Measurements from ENCODE around the gene EXT2. TPM values are rescaled to one million over a fixed set of nuclear protein-coding genes. Genes with fewer than 3 reads are reported as not detected.

EXT2 gene
- total RNA-seq, 1 experiment from 2014 or later, result 76.7 TPM

DNA sequence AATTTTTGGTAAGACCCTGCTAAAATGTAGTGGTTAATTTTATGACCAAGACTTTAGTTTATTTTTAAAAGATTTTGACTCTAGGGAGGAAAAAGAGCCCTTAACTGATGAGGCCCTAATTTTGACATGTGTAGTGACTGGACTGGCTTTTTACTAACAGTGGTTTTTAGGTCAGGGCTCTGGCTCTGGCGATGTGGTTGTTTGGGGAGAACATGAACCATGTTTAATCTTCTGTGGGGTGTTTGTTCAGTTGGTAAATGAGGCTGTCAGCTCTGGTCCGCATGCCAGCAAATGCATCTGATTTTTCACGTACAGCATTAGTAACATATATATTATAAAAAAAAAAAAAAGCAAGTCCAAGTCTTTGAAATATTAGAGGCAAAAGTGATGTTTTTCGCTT is 104.3 kb downstream of the EXT2 start:
- DNase-seq (ENCODE audit: low read depth), result no peak

DNA sequence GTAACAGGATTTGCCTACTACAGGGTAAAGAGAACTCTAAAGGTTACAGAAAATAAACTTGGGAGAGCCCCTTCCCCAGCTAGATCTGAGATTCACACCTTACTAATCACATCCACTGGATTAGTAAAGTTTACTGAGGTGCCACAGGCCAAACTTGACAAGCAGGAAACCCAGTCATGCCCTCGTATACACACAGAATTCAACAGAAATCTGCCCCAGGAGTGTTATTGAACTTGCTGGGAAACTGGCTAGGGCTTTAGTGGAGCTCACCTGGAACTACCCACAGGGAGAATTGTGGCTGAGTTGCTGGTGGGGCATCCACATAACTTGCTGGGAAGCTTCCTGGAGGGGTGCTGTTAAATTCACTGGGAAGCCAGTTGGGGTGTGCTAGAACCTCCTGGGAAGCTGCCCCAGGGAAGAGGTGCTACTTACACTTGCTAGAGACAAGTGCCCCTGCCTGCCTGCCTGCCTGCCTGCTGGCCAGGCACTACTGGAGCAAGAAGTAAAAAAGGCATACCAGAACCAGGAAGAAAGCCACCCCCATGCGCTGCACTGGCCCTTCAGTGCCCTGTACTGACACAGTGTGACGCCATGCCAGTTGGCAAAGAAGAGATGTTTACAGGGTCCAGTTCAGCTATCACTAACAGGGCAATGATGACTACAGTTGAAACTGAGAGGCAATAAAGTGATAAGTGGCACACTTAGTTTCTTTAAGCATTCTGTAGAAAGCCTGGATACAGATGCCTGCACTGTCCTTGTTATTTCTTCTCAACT is 108.0 kb downstream of the EXT2 start:
- DNase-seq (ENCODE audit: low read depth), result no peak

DNA sequence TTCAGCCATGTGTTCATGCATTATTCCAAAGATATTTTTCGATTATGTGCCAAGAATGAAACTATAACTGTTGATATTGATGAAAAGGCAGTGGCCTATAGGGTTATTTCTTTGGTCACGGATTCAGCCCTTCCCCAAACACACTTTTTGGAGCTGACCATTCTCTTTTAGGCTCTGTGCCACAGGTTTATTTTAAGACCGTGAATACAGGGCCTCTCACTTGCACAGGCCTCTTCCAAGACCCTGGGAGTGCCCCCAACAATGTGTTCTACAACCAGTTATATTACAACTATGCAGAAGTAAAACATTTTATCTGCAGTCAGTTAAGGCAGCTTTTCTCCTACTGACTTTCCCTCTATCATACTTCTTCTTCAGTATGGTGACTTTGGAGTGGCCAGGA is 109.9 kb downstream of the EXT2 start:
- DNase-seq (ENCODE audit: low read depth), result no peak

DNA sequence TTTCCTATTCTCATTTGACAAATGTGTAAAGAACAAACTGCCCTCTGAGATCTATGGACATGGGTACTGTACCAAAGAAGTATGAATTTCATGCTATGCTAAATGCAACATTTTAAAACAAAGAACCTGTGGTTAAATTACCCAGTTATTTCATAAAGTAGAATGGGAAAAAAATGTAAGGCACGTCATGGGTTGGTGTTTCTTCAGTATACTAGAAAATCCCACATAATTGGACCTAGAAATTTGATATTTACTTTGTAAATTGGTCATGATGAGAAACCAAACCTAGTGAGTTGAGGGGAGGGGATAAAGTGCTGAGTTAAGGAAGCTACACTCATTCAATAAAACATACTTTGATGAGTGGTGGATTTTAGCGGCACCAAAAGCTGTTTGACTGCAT is 110.4 kb downstream of the EXT2 start:
- no peak for DNase-seq (ENCODE audit: low read depth)

DNA sequence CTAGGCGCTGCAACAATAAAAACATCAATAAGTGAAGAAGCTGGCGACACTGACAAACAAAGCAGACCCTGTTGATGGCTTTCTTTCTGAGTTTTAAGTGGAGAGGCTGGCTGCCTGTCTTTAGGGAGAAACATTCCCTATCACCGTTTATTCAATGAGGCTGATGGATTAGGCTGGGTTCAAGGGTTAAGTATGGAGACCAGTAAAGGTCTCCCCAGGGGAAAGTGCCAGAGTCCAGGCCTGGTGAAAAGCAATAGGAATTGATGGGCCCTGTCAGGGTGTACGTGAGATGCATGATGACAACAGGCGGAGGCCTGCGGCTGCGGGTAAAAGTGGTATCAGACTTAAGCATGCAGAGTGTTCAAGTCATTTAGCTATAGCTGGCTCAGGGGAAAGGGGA is 111.8 kb downstream of the EXT2 start:
- no peak for DNase-seq (ENCODE audit: low read depth)

DNA sequence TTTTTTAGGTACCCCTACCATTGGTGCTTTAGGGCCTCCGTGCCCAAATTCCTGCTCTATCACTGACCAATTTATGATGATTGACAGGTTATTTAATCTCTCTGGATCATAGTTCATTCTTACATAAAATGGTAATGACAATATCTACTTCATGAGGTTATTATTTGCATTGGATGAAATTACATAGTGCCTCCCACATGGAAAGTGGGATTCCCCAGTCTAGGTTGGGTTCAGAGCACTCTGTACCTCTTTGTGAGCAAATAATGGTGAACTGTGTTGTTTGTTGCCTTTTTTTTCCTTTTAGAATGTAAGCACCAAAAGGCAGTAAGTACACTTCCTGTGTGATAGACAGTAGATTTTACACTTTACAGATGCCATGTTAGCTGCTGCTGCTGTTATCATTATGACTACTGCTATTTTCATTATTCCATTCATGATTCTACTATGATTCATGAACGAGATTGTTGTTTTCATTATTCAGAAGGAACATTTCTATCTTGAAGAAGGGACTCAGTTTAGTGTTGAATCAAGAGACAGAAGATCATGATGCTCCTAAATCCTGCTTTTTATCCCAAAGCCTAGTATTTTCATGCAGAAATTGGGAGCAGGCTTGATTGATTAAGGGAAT is 113.6 kb downstream of the EXT2 start:
- DNase-seq (ENCODE audit: low read depth), result no peak

DNA sequence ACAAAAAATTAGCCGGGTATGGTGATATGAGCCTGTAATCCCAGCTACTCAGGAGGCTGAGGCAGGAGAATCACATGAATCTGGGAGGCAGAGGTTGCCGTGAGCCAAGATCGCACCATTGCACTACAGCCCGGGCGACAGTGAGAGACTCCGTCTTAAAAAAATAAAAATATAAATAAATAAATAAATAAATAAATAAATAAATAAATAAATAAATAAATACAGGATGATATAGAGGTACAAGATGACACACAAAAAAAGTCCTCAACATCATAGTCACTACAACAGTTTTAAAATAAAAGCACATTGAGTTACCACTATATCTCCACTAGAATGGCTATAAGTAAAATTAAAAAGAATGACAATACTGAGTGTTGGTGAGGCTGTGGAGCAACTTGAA is 116.7 kb downstream of the EXT2 start:
- DNase-seq (ENCODE audit: low read depth), result no peak

DNA sequence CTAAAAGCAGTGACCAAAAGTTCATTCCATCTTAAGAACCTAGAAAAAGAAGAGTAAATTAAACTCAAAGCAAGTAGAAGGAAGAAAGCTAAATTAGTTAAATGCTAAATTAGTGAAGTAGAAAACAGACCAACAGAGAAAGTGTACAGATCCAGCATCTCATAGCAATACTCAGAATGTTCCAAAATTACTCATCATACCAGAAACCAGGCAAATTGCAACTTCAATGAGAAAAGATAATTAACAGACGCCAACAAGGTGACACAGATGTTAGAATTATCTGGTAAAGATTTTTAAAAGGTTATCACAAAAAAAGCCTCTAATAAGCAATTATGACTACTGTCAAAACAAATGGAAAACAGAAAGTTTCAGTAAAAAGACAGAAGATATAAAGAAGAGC is 117.7 kb downstream of the EXT2 start:
- no peak for DNase-seq (ENCODE audit: low read depth)

DNA sequence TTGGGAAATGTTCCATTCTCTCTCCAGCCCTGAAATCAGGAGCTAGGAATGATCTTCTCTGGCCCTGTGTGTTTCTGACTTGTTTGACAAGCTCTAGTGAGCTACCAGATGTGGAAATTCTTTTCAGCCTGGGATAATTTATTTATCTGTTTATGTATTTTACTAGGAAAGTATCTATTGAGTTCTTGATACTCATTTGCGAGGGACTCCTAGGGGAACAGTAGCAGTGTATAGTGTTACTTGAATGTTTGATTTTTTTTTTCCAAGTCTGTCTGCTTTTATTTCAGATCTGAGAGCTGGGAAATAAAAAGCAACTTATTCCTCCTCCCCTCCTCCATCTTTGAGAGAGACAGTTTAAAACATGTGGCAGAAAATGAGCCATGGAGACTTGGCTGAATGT is 122.0 kb downstream of the EXT2 start:
- no peak for DNase-seq (ENCODE audit: low read depth)

DNA sequence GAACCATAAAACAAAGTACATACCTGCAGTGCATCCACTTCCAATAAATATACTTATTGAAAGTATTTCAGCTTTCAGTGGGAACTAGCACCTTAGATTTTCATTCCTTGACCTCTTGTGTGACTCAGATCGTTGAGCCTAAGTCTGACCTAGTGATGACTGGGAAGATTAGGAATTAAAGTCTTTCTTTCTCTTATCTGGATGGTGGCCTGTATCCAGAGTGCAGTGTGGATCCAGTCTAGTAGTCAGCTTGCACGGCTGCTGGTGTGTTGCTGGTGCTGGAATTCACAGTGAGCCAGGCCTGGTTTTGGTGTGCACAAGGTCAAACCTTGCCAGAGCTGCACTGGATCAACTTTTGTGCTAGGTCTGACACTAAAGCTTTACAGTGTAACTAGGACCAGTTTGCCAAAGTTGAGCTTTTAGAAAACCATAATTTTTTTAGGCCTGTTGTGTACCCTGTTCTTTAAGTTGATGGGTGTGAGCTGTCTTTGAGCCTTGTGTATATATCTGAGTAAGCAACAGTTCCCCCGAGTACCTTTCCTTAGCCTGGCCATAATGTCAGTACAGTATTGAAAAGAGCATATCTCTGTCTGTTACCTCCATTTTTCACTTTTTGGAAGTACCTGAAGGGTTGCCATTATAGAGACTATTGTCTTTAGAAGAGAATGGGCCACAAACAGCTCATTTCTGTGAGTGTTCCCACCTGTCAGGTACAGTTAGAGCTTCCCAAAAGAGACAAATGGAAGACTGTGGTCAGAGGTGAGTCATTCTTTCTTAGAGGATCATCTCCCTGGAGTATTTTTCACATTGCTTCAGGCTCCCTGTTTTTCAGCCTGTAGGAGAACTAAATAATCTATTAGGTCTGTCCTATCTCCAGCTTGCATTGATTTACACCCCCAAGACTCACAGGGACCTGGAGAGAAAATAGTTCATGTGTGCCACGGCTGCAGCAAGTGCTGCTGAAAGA is 124.6 kb downstream of the EXT2 start:
- DNase-seq (ENCODE audit: low read depth), result no peak

DNA sequence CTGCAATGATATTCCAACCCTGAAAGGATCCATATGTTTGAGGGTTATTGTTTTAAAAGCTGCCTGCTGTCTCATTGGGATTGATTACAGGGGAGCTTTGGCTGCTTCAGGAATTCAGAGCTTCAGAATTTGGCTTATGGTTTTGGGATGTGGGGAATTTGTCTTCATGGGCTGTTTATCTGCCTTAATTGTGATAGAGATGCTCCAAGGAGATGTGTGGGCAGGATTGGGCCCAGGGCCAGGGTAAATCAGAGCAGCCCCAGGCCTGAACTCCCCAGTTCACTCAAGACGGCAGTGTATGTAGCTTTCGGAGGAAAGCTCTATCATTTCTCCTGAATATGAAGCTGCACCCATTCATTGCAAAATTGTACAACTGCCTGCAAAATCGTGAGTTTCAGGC is 126.0 kb downstream of the EXT2 start:
- no peak for DNase-seq (ENCODE audit: low read depth)

DNA sequence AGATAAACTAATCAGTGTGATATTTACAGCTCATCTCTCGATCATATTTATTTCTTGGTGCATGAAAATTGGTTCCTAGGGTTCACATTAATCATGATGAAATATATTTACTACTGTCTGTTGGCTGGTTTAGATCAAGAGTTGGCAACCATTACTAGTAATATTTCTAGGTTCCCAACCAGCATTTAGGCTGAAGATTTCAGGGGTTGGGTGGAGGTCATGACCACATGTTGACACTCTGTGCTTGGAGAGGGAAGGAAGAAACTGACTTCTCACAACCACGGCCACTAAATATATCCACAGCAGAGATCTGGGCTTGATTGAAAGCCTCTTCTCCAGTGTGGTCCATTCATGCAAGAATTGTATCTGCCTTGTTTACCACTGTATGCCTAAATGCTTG is 126.5 kb downstream of the EXT2 start:
- no peak for DNase-seq (ENCODE audit: low read depth)

DNA sequence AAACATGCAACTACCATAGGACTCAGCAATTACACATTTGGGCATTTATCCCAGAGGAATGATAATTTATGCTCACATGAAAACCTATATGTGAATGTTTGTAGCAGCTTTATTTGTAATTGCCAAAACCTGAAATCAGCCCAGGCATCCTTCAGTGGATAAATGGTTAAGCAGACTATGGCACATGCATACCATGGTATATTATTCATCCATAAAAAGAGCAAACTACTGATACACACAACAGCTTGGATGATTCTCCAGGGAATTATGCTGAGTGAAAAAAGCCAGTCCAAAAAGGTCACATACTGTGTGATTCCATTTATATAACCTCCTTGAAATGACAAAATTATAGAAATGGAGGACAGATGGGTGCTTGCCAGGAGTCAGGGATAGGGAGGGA is 127.8 kb downstream of the EXT2 start:
- DNase-seq (ENCODE audit: low read depth), result no peak

DNA sequence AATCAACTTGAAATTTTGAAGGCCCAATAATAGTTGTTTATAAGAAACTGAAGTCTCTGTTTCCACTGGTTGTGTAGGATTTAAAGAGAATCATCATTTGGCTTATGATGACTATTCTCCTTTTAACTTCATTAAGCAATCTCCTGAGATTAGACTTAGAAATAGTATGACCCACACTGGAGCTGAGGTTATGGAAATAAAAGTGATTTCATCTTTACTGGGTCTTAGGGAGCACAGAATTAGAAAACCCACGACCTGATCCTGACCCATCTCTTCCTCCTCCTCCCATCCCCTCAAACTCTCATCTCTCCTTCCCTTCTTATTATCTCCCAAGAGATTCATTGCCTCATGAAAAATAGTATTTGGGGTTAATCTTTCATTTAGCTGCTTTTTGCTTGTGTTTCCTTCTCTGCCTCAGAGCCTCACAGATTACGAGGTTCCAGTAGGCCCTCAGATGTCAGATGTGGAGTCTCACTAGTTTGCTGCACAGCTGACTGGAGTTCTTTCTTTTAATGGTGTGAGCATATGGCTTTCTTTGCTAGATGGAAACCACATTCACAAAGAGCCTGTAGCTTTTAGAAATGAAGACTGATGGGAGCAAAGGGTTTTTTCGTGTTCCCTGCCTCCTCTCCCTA is 129.5 kb downstream of the EXT2 start:
- no peak for DNase-seq (ENCODE audit: low read depth)

DNA sequence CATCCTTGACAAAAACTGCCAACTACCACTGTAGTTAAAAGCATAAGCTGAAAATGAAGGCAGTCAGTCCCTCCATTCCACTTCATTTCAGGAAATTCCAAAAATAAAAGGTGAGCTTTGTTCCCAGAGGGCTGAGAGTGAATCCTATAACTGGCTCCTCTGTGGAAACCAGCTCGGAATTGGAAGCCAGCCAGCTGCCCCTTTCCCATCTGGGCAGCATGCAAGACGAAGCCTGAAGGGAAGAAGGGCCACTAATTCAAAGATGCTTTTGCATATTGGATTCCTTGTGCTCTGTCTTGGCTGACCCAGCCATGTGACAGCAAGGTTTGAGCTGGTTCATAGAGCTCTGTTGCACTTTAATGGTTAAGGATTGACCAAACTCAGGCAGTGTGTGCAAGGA is 131.0 kb downstream of the EXT2 start:
- no peak for DNase-seq (ENCODE audit: low read depth)

DNA sequence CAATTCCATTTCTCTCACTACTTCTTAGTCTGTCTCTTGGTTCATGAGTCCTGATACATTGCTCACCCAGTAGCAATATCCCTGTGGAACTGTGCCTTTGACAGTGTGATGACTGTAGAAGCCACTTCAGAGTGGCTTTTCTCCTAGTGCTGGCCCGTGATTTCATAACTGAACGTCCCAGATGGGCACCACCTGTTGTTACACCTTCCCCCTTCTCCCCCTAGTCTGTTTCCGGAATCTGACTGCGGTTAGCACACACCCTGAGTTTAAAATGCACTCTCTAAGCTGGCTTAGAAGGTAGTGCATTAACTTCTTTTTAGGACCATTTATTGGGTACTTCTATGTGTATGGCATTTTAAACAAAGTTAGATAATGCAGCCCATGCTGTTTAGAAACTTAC is 131.5 kb downstream of the EXT2 start:
- DNase-seq (ENCODE audit: low read depth), result no peak

DNA sequence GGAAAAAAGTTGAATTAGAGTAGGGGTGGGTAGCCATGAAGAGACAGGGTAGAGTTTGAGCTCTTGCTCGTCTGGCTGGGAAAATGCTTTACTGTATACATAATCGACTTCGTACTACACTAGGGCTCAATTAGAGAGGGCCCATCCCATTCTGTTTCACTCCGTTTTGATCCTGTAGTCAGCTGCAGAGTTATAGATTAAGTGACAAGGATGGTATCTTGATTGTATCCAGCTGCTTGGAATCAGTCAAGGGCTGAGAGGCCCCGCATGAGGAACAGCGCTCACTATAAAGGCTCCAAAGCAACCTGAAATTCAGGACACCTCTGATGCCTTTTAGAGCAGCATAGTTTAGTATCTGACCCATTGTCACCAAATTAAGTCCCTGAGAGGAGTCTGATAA is 132.9 kb downstream of the EXT2 start:
- no peak for DNase-seq (ENCODE audit: low read depth)

DNA sequence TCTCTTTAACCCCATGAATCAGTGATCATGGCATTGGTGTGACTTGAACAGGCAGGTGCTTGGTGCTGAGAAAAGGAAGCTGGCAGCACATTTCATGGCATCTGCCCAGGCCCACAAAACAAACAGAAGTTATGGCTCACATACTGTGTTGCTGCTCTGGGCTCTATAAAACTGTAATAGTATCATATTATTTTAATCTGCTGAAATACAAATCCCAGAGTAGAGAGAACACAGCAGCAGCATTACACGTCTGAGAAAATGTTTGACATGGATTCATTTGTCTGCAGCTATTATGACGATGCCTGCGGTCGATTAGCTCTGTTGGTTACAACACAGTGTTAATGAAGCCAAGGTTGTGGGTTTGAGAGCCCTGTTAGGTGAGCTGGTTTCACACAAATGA is 133.6 kb downstream of the EXT2 start:
- DNase-seq (ENCODE audit: low read depth), result no peak

DNA sequence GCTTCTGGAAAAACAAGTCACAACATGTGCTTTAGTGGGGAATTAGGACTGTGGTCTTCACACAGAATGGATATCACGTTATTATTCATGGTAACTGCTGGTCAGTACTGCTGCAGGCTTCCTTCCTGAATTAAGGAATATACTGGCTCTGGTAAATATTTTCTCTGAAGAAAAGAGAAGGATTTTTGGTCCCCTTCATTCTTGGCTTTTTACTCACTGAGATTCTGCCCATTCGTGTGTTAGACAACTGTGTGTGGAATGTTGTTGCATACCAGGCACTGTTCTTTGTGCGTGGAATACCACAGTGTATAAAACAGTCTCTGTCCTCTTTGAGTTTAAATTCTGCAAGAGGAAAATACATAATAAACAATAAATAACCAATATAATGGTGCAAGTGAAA is 134.1 kb downstream of the EXT2 start:
- DNase-seq (ENCODE audit: low read depth), result no peak

DNA sequence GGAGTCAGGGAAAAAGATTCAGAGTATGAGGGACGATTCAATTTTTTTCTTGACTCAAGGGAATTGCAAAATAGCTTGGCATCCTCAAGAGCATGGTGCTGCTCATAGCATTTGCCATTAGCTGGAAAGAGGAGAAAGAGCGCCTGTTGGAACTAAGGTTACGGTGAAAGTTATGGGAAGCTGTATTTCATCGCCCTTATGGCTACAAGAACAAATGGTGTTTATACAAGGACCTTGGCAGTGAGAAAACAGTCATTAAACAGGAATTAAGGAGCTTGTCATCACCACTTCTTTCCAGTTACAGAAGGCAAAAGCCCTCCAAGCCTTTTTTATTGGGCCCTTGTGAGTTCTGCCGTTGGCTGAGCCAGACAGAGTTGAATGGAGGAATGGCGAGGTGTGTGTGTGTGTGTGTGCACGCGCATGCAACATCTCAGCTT is 140.3 kb downstream of the EXT2 start:
- DNase-seq (ENCODE audit: low read depth), result no peak

DNA sequence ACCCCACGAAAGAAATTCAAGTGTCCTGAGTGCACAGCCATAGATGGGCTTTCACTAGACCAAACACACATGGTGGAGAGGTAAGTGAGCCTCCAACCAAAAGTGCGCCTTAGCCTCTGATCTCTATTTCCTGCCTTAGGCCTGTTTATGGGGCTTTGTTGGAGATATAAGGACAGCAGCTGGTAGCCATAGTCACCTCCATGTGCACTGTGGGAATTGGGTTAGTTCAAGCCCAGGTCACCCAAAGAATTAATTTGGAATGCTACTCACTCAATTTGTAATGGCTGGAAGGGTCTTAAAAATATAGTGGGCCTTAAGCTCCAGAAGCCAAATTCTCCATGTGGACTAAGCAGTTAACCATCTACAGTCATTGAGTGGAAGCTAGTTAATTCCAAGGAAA is 140.8 kb downstream of the EXT2 start:
- no peak for DNase-seq (ENCODE audit: low read depth)

DNA sequence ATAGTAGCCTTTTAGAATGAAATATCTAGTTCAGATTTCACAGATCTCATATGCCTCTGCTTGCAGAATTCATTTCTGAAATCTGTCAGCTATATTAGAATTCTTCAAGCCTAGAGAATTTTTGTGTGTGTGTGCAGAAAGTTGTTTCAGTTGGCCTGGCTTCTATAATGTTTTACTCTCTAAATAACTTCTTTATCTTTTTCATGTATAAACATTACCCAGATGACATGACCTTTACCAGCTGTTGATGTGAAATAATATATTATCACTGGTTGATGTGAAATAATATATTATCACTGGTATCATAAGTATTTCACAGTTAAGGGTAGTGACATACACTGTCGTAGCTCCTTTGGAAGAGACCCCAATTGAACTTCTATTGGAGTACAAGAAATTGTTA is 141.7 kb downstream of the EXT2 start:
- DNase-seq (ENCODE audit: low read depth), result no peak

All from Daoy (cell line).